ENCODE results near the gene PRELP.

GRCh38 chr1:203537806-203538464 is 62.3 kb downstream of the PRELP start:
- no peak for TF ChIP-seq CTCF (IDR thresholded peaks at IDR 0.05)
- no peak for TF ChIP-seq POLR2A (IDR thresholded peaks at IDR 0.05; ENCODE audit: low read depth)
- TF ChIP-seq POLR2AphosphoS5 (IDR thresholded peaks at IDR 0.05) = no peak
- no peak for TF ChIP-seq EP300 (IDR thresholded peaks at IDR 0.05)
